Ascending aorta (tissue), 2 donors: Measurements from ENCODE around the gene HDGFL2. TPM values are rescaled to one million over a fixed set of nuclear protein-coding genes. Genes with fewer than 3 reads are reported as not detected.
A peak's percentile ranks its signal among the peaks of the same experiment; 100 is the strongest.

Experiments
- DNase-seq, 2 donors: peaks; one replicate each; pipeline ENCODE4 v3.0.0-alpha.2; 2019; ENCODE audit warnings: low spot score in 2 of 2
- H3K27ac ChIP-seq, 2 donors: fragments of 200-600 bp; sonication (generic); one replicate each; pipeline ENCODE4 v1.5.1; 2016 to 2017; ENCODE audit warnings: mild to moderate bottlenecking in 1 of 2
- H3K27me3 ChIP-seq: fragments of 200-600 bp; sonication (generic); one replicate; pipeline ENCODE4 v1.5.1; 2017
- H3K36me3 ChIP-seq, 2 donors: fragments of 200-600 bp; sonication (generic); one replicate each; pipeline ENCODE4 v1.5.1; 2016
- H3K4me1 ChIP-seq, 2 donors: fragments of 200-600 bp; sonication (generic); one replicate each; pipeline ENCODE4 v1.5.1; 2016 to 2017; ENCODE audit warnings: mild to moderate bottlenecking in 1 of 2
- H3K4me3 ChIP-seq, 2 donors: fragments of 200-600 bp; sonication (generic); one replicate each; pipeline ENCODE4 v1.5.1; 2016 to 2017; ENCODE audit warnings: mild to moderate bottlenecking in 1 of 2
- H3K9me3 ChIP-seq, 2 donors: fragments of 200-600 bp; sonication (generic); one replicate each; pipeline ENCODE4 v1.5.1; 2016
- CTCF ChIP-seq, 3 experiments: fragments of 200-600 bp in 2 of 3; fragments of 450-650 bp in 1 of 3; sonication (generic) in 2 of 3; IDR thresholded peaks; one replicate each; pipeline ENCODE4 v1.5.1; 2016 to 2019; ENCODE audit warnings: antibody characterized with exemption in 3 of 3, mild to moderate bottlenecking in 1 of 3, moderate library complexity in 1 of 3
- intact Hi-C: fragments of 100-400 bp; cut with DNase I; formaldehyde crosslinking; loops from one replicate; pipeline ENCODE4 v1.15.1; 2023
- total RNA-seq: library from RNA; depleted of rRNA; stranded (reverse); fragments of >200 nt; gene quantifications from one replicate; pipeline ENCODE4 v1.1.0, GENCODE V29; 2016

The HDGFL2 gene
- 15.4 TPM for total RNA-seq

- Histone ChIP-seq H3K27ac (peak within 1 kb of the TSS; percentile 70 to 81), H3K4me1 (peaks cover 7 to 28% of the 10 kb centered on the region in 2 donors), H3K27me3 (no peaks in the 10 kb centered on the region), H3K9me3 (no peaks in the 10 kb centered on the region), H3K4me3 (peak within 1 kb of the TSS; percentile 94 to 100), H3K36me3 (peaks cover 17 to 18% of the 10 kb centered on the region in 2 donors)
- DNase-seq, result no peak
- no peak for TF ChIP-seq CTCF (IDR thresholded peaks at IDR 0.05)
- intact Hi-C loops, result loop anchor here (1.0 to 5.0 kb wide), 3 partner anchors 15 to 225 kb away; partner anchors contain the start of genes CHAF1A, SH3GL1, UBXN6 and YJU2
Observed at GRCh38 chr19:4472174-4472974, at the start of gene HDGFL2. Gene HDGFL2 (plus strand): TSS chr19:4472297. CDS start chr19:4472351, 54 bp downstream.

- Histone ChIP-seq H3K27me3 (no peaks in the 10 kb centered on the region), H3K4me1 (no peaks in the 10 kb centered on the region), H3K27ac (no peak overlapping the region), H3K4me3 (no peak overlapping the region), H3K36me3 (peaks cover 0 to 4% of the 10 kb centered on the region in 2 donors), H3K9me3 (no peaks in the 10 kb centered on the region)
- TF ChIP-seq CTCF (IDR thresholded peaks at IDR 0.05), result no peak
- intact Hi-C loops, result no loop called here
- DNase-seq, result no peak
Observed at GRCh38 chr19:4423416-4424126, 48.5 kb upstream of the HDGFL2 start.

- TF ChIP-seq CTCF (IDR thresholded peaks at IDR 0.05), result no peak
- Histone ChIP-seq H3K36me3 (peaks cover 0 to 4% of the 10 kb centered on the region in 2 donors), H3K27ac (no peak overlapping the region), H3K9me3 (no peaks in the 10 kb centered on the region), H3K4me3 (no peak overlapping the region), H3K4me1 (no peaks in the 10 kb centered on the region), H3K27me3 (no peaks in the 10 kb centered on the region)
- DNase-seq, result no peak
- intact Hi-C loops, result no loop called here
Observed at GRCh38 chr19:4425537-4425936, 46.6 kb upstream of the HDGFL2 start.

GRCh38 chr19:4428326-4428975, 43.6 kb upstream of the HDGFL2 start:
- H3K36me3 ChIP-seq, result peaks cover 7 to 12% of the 10 kb centered on the region in 2 donors
- intact Hi-C loops, result no loop called here

More at GRCh38 chr19:4428326-4428975, 43.6 kb upstream of the HDGFL2 start:
- H3K9me3 ChIP-seq, result no peaks in the 10 kb centered on the region
- H3K4me3 ChIP-seq, result no peak overlapping the region
- no peak for TF ChIP-seq CTCF (IDR thresholded peaks at IDR 0.05)
- DNase-seq, result no peak
- no peak overlapping the region for H3K27ac ChIP-seq
- H3K27me3 ChIP-seq, result no peaks in the 10 kb centered on the region
- H3K4me1 ChIP-seq, result no peaks in the 10 kb centered on the region
